Hematopoietic multipotent progenitor cell (in vitro differentiated cells): ENCODE results near the gene PTPRG. TPM values are rescaled to one million over a fixed set of nuclear protein-coding genes. Genes with fewer than 3 reads are reported as not detected.
A peak's percentile ranks its signal among the peaks of the same experiment; 100 is the strongest.

Experiments
- DNase-seq, 3 donors: peaks; one replicate each; pipeline ENCODE4 v3.0.0-alpha.2; 2011 to 2015; ENCODE audit warnings: low read depth in 2 of 3, low spot score in 2 of 3
- total RNA-seq: library from RNA; depleted of rRNA; stranded (reverse); fragments of >200 nt; gene quantifications from one replicate; pipeline ENCODE4 v1.2.3, GENCODE V29; 2012

The PTPRG gene
- total RNA-seq, 1 donor, result under 0.01 TPM

DNA sequence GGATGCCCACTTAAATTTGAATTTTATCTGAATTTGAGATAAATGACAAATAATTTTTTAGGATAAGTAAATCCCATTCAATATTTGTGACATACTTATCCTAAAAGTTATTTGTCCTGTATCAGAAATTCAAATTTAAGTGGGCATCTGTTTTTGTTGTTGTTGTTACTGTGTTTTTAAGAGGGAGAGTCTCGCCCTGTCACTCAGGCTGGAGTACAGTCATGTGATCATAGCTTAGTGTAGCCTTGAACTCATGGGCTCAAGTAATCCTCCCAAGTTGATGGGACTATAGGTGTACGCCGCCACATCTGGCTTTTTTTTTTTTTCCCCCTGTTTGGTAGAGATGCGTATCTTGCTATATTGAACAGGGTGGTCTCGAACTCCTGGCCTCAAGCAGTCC is 283.0 kb downstream of the PTPRG start:
- DNase-seq, result no peak

DNA sequence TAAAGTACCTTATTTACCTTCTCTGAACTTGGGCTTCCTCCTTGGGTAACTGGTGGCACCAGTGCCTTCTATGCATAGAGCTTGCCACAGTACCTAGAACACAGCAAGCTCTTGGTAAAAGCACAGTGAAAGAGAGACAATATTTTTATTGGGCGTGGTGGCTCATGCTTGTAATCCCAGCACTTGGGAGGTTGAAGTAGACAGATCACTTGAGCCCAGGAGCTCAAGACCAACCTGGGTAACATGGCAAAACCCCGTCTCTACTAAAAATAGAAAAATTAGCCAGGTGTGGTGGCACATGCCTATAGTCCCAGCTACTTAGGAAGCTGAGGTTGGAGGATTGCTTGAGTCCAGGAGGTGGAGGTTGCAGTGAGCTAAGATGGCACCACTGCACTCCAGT is 285.1 kb downstream of the PTPRG start:
- no peak for DNase-seq

DNA sequence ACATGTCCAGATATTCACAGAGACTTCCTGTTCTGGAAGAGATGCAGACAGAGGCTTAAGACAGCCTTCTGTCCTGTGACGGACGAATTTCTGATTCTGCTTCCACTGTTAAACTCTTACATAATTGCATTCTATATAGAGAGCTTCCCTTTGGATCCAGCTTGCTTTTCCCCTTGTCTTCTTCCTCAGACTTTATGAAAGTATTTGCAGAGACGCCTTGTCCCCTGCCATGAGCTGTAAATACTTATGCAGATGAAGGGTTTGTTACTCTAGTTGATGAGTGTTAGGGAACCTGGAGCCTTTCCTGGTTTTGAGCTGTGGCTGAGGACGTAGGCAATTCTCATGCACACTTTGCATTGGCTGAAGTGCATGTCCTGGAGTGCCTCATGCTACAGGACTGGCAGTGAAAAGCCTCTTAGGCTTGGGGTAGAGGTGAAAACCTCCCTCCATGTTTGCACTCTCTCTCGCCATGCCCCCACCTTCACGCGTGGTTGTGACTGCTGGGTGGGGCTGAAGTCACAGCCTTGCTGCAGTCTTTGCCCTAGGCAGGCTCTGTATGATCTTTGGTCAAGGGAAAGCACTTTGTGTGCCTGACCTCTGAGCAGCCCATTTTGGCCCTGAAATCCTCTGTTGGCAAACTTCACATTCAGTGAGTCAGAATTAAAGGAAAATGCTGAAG is 286.6 kb downstream of the PTPRG start:
- no peak for DNase-seq

DNA sequence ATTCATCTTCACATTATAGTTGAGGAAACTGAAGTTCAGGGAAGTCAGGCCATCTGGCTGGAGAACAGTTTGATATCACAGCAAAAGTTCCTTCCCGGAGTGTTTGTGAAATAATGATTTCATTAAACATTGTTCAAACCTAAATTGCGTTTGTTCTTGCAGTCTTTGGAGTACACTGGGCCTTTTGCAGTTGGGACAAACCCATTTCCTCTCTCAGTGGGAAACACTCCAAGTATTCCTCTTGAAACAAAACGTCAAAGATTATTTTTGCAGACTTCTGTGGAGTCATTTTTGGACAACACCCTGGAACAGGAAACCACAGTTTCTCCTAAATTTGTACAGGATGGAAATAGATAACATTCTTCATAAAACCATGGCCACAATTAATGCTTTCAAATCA is 287.5 kb downstream of the PTPRG start:
- no peak for DNase-seq

DNA sequence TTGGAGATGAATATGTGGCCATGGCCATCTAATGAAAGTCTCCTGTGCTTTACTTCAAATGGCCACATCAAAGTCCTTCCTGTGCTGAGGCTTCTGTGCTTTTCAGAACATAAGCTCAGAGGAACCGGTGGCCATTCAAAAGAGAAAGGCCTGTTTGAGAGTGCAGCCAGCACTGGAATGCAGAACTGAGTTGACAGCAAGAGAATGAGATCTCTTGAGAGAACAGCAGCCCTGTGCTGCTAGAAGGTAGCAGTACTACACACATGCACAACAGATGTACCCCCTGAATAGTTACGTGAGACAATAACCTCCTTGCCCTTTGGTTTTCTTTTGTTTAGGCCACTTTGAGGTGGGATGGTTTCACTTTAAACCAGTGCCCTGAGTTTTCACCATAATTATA is 292.5 kb downstream of the PTPRG start:
- DNase-seq, result no peak

DNA sequence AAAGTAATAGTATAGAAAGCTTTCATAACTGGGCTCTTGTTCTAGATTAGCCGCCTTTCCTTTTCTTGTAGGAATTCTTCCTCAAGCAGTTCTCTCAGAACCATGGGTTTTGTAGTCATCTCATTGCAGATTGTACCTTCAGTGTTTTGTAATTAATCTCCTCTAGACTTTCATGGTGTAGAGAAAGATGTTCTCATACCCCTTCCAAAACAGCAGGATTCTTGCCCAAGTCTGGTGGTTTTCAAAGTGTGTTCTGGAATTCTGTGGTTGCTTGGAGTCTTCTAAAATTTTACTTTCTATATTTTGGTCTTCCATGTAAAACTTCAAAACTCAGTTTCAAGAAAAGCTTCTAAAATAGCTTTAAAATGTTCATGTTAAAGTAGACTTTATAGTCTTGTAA is 293.8 kb downstream of the PTPRG start:
- DNase-seq, result no peak

DNA sequence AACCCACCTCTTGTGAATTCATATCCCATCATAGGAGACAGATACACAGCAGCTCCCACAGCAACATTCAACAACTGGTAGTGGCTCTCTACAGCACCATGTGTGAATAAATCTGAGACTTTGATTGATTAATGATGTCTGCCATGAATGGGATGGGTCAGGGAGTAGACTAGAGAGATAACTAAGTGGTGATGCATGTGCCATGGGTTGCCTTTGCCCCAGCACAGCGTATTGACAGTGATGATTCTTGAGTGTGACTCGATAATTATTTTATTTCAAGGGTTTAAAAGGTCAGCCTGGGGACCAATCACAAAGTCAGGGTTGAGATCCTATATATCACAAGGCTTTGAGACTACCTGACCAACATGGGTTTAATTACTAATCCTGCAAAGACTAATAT is 295.9 kb downstream of the PTPRG start:
- no peak for DNase-seq

DNA sequence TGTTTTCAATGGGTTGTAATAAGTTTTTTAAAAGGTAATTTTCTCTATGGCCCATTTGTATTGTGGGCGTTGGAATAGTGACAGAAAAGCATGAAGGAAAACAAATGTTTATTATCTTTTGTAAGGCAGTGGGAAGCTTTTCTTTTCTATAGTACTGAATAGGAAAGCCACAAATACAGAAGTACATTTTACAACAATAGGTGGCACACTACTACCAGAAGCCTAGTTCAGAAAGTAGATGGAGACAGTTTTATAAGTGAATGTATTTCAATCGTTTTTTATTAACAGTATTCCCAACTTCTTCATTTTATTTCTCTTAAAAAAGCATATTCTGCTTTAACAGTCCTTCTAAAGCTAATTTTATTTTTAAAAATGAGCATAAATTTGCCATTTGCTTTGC is 296.7 kb downstream of the PTPRG start:
- DNase-seq, result peak in 2 of 3 donors; percentile 3 to 36

DNA sequence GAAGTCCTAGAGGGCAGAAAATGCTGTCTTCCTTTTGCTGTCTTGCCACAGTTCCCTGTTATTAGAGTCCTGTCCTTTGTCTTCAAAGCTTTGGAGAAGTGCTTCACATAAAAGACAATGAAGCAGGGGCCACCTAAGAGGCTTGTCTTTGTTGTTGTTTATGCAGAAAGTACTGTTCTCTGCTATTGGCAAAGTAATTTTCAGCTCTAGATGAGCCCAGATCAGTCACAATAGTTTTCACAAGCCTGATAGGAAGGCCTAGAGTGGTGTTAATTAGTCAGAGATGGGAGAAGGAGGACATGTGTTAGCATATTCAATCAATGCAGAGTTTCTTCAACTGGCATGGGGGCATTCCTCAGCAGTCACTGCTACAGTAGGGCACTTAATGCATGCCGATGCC is 300.0 kb downstream of the PTPRG start:
- DNase-seq, result no peak

DNA sequence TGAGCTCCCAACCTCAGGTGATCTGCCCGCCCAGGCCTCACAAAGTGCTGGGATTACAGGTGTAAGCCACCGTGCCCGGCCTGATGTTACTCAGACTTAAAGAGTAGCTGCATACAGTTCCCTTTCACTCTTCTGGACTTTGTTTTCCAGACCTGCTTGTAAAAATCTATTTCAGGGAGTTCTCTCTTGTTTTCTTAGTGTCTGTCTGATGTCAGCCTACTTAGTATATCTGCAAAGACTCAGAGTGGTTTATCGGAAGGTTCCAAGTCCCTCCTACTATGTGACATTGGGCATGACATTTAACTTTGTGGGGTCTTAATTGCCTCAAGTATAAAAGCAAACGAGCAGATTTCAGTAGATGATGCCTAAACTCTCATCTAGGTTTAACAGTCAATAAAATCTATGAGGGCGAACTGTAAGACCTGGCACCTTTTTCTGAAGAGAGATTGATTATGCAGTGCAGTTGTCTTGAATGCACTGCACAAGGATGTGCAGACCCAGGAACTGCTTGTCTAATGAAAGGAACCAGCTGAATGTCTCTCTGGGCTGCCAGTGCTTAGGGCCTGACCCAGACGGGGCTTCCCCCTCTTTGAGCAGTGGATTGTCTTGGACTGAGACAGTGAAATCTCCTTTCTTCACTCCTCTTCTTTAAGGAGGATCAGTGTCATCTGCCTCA is 301.4 kb downstream of the PTPRG start:
- DNase-seq, result no peak

DNA sequence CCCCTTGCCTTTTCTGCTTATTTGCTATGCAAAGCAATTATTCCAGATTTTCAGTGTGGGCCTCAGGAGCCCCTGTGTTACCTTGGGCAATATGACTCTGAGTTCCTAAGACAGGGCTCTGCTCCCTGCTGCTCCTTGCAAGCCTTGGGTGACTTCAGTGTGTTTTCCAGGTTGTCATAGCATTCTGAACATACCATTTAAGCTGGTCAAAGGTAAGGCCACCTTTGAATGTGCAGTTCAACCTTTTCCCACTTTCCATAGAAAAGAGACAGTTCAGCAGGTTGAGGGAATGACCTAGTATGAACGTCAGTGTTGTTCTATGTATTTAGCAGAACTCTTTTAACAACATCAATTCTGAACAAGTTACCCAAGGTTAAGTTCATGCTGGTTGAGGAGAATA is 302.2 kb downstream of the PTPRG start:
- DNase-seq, result no peak

DNA sequence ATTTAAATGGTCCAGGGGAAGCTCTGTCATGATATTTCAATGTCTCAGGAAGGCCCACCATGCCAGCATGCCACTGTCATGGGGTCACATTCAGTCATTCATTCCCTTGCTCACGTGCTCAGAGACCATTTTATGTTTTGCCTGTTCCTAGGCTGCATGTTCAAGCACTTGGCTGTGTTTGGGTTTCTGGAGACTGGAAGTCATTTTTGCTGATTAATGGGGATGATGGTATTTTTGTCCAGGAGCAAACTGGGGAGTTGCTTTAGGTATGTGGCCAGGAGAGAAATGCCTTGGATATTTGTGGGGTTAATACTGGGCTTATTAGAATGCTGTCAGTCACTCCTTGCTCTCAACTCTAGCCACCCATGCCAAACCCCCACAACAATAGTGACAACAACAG is 303.5 kb downstream of the PTPRG start:
- DNase-seq, result no peak

DNA sequence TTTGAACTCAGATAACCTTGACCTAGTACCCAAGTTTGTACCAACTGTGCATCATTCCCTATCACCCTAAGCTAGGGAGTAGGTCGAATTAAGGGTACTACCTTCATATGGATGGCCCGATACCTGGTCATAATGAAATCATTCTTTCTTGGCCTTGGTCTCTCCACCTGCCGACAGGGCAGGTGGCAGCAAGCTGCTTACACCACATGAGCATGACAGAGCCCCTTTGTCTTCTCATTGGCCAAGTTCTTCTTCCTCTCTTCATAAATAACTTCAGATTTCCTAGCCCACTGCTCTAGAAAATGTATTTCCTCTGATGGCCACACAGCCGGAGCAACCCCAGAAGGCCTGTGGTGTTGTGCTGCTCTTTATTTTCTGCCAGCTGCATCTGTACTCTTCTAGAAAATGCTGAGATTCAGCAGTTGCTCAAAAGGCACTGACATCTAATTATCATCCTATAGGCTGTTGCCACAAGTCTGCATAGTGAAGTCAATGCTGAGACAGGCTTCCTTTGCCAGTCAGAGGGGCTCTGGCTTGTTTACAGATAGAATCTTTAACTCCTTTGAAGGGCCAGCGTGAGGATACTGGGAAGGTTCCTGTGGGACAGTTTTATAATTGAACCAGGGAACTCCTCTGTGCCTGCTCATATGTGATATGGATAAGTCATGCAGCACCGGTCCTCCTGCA is 304.2 kb downstream of the PTPRG start:
- DNase-seq, result no peak

DNA sequence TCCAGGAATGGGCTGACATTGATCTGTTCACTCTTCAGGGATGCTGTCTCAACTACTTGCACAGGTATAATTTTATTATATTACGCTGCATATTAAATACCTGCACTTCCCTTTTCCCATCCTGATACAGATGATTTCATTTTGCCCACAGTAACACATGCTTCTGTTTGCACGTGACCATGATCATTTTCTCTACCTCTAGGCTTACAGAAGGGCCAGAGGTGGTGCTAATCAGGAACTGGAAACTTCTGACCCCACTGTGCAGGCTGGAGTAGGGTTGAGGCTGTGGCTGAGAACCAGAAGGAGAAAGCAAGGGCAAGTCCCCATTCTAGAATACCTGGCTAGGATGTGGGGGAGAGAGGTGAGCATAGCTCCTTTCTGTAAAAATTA is 304.8 kb downstream of the PTPRG start:
- DNase-seq, result no peak

DNA sequence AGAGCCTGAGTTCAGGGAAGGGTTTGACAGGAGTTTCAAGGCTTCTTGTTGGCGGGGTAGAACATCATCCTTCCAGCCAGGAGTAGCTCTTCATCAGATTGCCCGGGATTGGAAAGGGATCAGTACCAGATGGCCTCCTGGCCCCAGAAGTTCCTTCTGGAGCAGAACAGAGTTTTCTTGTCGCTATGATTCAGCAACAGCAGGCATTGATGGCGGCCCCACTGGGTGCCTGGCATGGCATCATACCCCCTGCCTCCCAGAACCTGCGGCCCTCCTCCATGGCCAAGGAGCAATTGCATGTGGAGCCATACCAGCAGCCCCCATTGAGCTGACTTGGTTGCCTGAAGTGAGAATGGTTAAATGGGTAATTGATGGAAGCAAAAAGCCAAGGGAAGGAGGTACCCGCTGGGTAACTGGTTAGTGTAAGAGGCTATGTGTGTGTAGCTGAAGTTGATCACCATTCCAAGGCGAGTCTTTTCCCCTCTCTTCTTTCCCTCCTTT is 305.6 kb downstream of the PTPRG start:
- no peak for DNase-seq

DNA sequence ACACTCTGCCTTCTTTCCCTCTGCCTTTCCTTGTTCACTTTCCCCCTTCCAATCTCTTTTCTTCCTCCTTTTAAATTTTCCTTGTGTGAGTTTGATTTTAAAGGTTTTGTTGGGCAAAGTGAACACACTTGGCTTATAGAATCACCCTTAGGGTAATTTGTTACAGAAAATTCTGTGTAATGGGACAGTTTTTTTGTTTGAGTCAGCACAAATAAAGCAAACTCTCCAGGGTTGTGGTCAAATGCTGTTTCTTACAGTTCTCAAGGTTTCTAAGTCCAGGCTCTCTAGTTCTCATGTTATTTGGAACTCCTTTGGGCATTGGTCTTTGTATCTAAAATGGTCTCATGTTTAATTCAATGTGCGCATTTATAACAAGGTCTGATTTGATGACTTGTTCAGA is 307.1 kb downstream of the PTPRG start:
- DNase-seq, result no peak

DNA sequence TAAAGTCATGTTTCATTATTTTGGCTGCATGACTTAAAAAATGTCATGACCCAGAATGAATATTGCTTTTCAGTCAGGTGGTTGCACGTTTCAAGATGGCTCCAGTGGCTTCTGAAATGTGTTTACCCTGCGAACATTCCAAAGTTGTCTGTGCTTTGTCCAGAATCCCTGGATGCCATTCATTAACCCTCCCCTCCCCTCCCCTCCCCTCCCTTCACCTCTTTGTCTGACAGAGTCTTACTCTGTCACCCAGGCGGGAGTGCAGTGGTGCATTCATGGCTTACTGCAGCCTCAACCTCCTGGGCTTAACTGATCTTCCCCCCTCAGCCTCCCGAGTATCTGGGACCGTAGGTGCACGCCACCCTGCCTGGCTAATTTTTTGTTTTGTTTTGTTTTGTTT is 308.0 kb downstream of the PTPRG start:
- no peak for DNase-seq

DNA sequence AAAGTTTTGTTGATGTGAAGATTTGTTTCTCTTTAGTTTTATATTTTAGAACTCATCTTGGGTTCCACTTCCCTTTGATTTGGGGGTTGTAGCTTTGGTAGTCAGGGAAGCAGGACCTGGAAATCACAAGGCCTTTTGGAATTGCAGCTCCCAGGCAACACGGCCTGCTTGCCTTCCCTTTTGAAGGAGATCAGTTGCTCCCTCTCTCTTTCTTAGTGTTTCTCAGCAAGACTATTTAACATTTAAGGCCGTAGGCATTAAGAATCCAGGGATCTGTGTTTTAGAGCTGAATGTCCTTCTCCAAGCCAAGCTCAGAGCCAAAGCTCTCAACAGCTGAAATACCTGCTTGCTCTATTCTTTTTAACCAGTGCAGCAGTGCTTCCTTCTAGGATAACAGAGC is 310.3 kb downstream of the PTPRG start:
- no peak for DNase-seq

DNA sequence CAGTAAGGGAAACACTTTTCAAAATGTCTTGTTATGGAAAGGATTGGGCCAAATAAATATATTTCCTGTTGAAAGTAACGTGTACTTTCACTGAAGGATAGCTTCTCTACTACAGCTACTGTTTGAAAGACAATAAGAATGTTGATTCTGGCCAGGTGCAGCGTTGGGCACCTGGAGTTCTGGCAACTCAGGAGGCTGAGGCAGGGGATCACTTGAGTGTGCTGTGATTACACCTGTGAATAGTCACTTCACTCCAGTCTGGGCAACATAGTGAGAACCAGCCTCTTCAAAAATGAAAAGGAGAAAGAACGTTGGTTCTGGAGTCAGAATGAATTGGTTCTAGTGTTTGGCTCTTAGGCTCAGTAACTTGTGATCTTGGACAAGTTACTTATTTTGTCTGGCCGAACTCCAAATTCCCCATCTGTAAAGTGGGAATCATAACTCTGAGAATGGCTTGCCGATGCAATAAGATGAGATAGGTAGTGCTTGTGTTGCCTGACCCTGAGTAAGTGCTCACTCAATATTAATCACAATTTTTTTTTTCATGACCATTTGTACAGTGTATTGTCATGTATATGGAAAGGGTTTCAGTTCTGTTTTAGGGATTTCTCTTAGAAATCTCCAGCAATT is 310.8 kb downstream of the PTPRG start:
- DNase-seq, result no peak

DNA sequence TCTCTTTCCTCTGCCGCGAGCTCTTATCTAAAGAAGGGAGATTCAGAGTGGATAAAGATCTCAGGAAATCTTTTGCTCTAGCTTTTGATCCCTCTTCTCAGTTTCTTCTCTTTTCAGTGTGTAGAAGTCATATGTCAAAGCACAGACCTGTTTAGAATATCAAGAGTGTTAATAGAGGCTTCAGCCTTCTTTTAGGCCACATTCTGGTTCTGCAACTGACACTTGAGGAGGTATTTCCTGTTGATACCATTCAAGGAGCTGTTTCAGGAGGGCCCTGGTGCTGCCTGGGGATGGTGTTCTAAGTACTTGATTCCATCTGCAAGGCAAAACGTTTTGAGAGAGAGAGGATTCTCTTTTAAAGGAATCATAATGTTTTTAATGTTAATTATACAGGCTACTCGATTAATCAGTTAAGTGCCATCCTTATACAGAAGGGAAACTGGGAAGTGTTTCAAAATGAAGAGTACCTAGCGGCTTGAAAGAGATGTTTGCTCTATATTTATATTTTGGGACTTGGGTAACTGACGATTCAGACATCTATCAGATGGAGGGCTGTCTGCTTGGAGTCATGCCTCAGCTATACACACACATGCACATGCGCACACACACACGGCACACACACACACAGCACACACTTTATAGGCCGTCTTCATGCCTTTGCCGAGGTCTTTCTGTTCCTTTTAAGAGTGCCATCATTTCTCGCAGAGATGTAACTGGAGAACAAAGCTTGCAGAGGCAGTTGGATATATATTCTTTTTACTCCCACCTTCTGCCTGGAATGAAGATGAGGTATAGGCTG is 313.9 kb downstream of the PTPRG start:
- DNase-seq, result no peak
